IMR-90 (cell line): ENCODE results near the gene CDH3. TPM values are rescaled to one million over a fixed set of nuclear protein-coding genes. Genes with fewer than 3 reads are reported as not detected.

Experiments
- ATAC-seq: fragments of 200-7000 bp; cut with Tn5 transposase; 2 replicates; pipeline ENCODE4 v1.9.1; 2020; ENCODE audit warnings: low read depth, mild to moderate bottlenecking, moderate library complexity
- BruUV-seq: library from RNA; stranded (reverse); fragments of 400-500 nt; replicated peaks from 2 replicates; lab custom pipeline; 2021; lab: Mats Ljungman, UMichigan
- CTCF ChIA-PET: fragments of 300-600 bp; formaldehyde crosslinking; extraction: SDS; loops from one replicate; lab custom pipeline; 2021; ENCODE audit warnings: antibody characterized with exemption; lab: Yijun Ruan, JAX
- POLR2A ChIA-PET: fragments of 300-600 bp; sonication (Branson Sonifier 250); formaldehyde crosslinking; loops from one replicate; lab custom pipeline; 2022; ENCODE audit warnings: antibody characterized with exemption; ENCODE audit not compliant: unreplicated experiment; lab: Charles Lee
- DNase-seq: peaks from one replicate; pipeline ENCODE4 v3.0.0; 2013
- H2AFZ ChIP-seq: replicated peaks from 2 replicates; pipeline ENCODE3; 2013; ENCODE audit warnings: low read length, mild to moderate bottlenecking; ENCODE audit not compliant: poor library complexity
- H2AK5ac ChIP-seq: 2 replicates; pipeline ENCODE4 v1.6.1; 2013; ENCODE audit warnings: low read depth, low read length, inconsistent platforms
- H2AK9ac ChIP-seq: replicated peaks from 2 replicates; pipeline ENCODE3; 2013; ENCODE audit warnings: mild to moderate bottlenecking, low read depth, low read length, moderate library complexity; ENCODE audit not compliant: poor library complexity
- H2BK120ac ChIP-seq: 2 replicates; pipeline ENCODE4 v1.6.1; 2013; ENCODE audit warnings: low read depth, low read length, inconsistent platforms
- H2BK15ac ChIP-seq: 3 replicates; pipeline ENCODE4 v1.6.1; 2013; ENCODE audit warnings: low read depth, low read length, inconsistent platforms
- H2BK20ac ChIP-seq: 2 replicates; pipeline ENCODE4 v1.6.1; 2013; ENCODE audit warnings: low read depth, mild to moderate bottlenecking, inconsistent platforms, low read length, moderate library complexity
- H2BK5ac ChIP-seq: 2 replicates; pipeline ENCODE4 v1.6.1; 2013; ENCODE audit warnings: mild to moderate bottlenecking, low read depth, low read length, inconsistent platforms; ENCODE audit not compliant: poor library complexity, severe bottlenecking
- H3K14ac ChIP-seq: replicated peaks from 2 replicates; pipeline ENCODE4 v1.6.1; 2013; ENCODE audit warnings: low read depth, low read length, inconsistent platforms
- H3K18ac ChIP-seq: 2 replicates; pipeline ENCODE4 v1.6.1; 2013; ENCODE audit warnings: low read depth, low read length, control low read depth
- H3K23ac ChIP-seq: 2 replicates; pipeline ENCODE4 v1.6.1; 2013; ENCODE audit warnings: low read depth, low read length, inconsistent platforms
- H3K27ac ChIP-seq: 2 replicates; pipeline ENCODE4 v1.5.1; 2013; ENCODE audit warnings: mild to moderate bottlenecking, control low read depth, low read length; ENCODE audit not compliant: insufficient read depth
- H3K27me3 ChIP-seq: 2 replicates; pipeline ENCODE4 v1.6.1; 2013; ENCODE audit warnings: low read length; ENCODE audit not compliant: control insufficient read depth, insufficient read depth
- H3K36me3 ChIP-seq: 2 replicates; pipeline ENCODE4 v1.6.1; 2013; ENCODE audit warnings: low read length, mixed read lengths; ENCODE audit not compliant: control insufficient read depth, insufficient read depth
- H3K4ac ChIP-seq: 2 replicates; pipeline ENCODE4 v1.6.1; 2013; ENCODE audit warnings: low read depth, low read length, inconsistent platforms
- H3K4me1 ChIP-seq: 2 replicates; pipeline ENCODE4 v1.6.1; 2013; ENCODE audit warnings: low read length, mixed read lengths; ENCODE audit not compliant: control insufficient read depth, insufficient read depth
- H3K4me2 ChIP-seq: 2 replicates; pipeline ENCODE4 v1.6.1; 2013; ENCODE audit warnings: low read depth, mild to moderate bottlenecking, control low read depth, low read length, moderate library complexity
- H3K4me3 ChIP-seq: 2 replicates; pipeline ENCODE4 v1.5.1; 2013; ENCODE audit warnings: low read depth, mild to moderate bottlenecking, control low read depth, low read length, moderate library complexity; ENCODE audit not compliant: insufficient read depth
- H3K56ac ChIP-seq: 2 replicates; pipeline ENCODE4 v1.6.1; 2013; ENCODE audit warnings: low read length, inconsistent platforms; ENCODE audit not compliant: insufficient read depth; ENCODE audit errors: extremely low read depth
- H3K79me1 ChIP-seq, 2 experiments: 2 replicates each; pipeline ENCODE4 v1.6.1; 2013; ENCODE audit warnings: low read length in 2 of 2, inconsistent platforms in 1 of 2, low read depth in 1 of 2
- H3K9ac ChIP-seq: 2 replicates; pipeline ENCODE4 v1.6.1; 2013; ENCODE audit warnings: low read depth, low read length, control low read depth
- H3K9me1 ChIP-seq: 2 replicates; pipeline ENCODE4 v1.6.1; 2013; ENCODE audit warnings: low read length, inconsistent platforms; ENCODE audit not compliant: insufficient read depth
- H3K9me3 ChIP-seq: 2 replicates; pipeline ENCODE4 v1.6.1; 2013; ENCODE audit warnings: low read length; ENCODE audit not compliant: control insufficient read depth, insufficient read depth
- H4K20me1 ChIP-seq: 2 replicates; pipeline ENCODE4 v1.6.1; 2013; ENCODE audit warnings: low read length, inconsistent platforms; ENCODE audit not compliant: insufficient read depth
- H4K5ac ChIP-seq: 2 replicates; pipeline ENCODE4 v1.6.1; 2013; ENCODE audit warnings: mild to moderate bottlenecking, low read depth, low read length, control low read depth
- H4K8ac ChIP-seq, 2 experiments: 2 replicates each; pipeline ENCODE4 v1.6.1; 2013; ENCODE audit warnings: low read depth in 2 of 2, low read length in 2 of 2, control low read depth in 1 of 2, inconsistent platforms in 1 of 2
- H4K91ac ChIP-seq: 2 replicates; pipeline ENCODE4 v1.6.1; 2013; ENCODE audit warnings: low read depth, low read length, inconsistent platforms; ENCODE audit not compliant: insufficient read depth
- BHLHE40 ChIP-seq: fragments of 150-350 bp; IDR thresholded peaks from 2 replicates; pipeline ENCODE4 v1.6.1; 2016; ENCODE audit warnings: mild to moderate bottlenecking, low read depth, low read length
- CEBPB ChIP-seq: IDR thresholded peaks from 2 replicates; pipeline ENCODE4 v1.6.1; 2012; ENCODE audit warnings: low read depth, low read length, improper control_type of control experiment
- MAFK ChIP-seq: IDR thresholded peaks from 2 replicates; pipeline ENCODE4 v1.6.1; 2012; ENCODE audit warnings: low read depth, low read length, improper control_type of control experiment
- MXI1 ChIP-seq: IDR thresholded peaks from 2 replicates; pipeline ENCODE4 v1.6.1; 2012; ENCODE audit warnings: low read depth, mild to moderate bottlenecking, low read length, moderate library complexity, borderline replicate concordance
- RAD21 ChIP-seq: IDR thresholded peaks from 2 replicates; pipeline ENCODE4 v1.6.1; 2012; ENCODE audit warnings: low read length, improper control_type of control experiment
- USF2 ChIP-seq: fragments of 150-350 bp; IDR thresholded peaks from 2 replicates; pipeline ENCODE4 v1.6.1; 2017; ENCODE audit warnings: mild to moderate bottlenecking, antibody characterized with exemption, low read length, low read depth
- WGBS, 2 experiments: methylation state at CpG; one replicate each; pipeline versions ENCODE4 v1.1.5 to v1.1.7; 2013; ENCODE audit warnings: missing lambda C conversion rate in 2 of 2; ENCODE audit not compliant: insufficient read length in 1 of 2; ENCODE audit errors: extremely low coverage in 2 of 2; 5-methylcytosine and 5-hydroxymethylcytosine counted together
- dilution Hi-C: fragments of 300-500 bp; cut with HindIII; formaldehyde crosslinking; loops from one replicate; pipeline ENCODE4 v1.14.3; 2018; ENCODE audit warnings: low sequenced_read_pairs; ENCODE audit not compliant: unreplicated experiment
- in situ Hi-C: fragments of 300-500 bp; cut with MboI; formaldehyde crosslinking; loops from 3 replicates; pipeline ENCODE4 v1.14.3; 2019; ENCODE audit warnings: low sequenced_read_pairs, inconsistent platforms, mixed read lengths
- intact Hi-C: fragments of 100-400 bp; cut with micrococcal nuclease; formaldehyde crosslinking; loops from 2 replicates; pipeline ENCODE4 v1.10.0; 2022
- polyA plus RNA-seq, 3 experiments: library from polyadenylated mRNA; depleted of rRNA; stranded (reverse); fragments of >200 nt; gene quantifications; 2 replicates each; pipeline ENCODE4 v1.2.3, GENCODE V29; 2012; ENCODE audit warnings: low replicate concordance in 1 of 3
- total RNA-seq: library from RNA; depleted of rRNA; stranded (reverse); fragments of >200 nt; gene quantifications from 2 replicates; pipeline ENCODE4 v1.2.3, GENCODE V29; 2012
- TF ChIP-seq, protein P1 (sequence below): conservative IDR thresholded peaks from 2 replicates; pipeline ENCODE4 v1.5.1; 2012; ENCODE audit warnings: mild to moderate bottlenecking, low read depth, low read length, improper control_type of control experiment

The CDH3 gene
- total and polyA plus RNA-seq, 2 of the 4 experiments (the other 2 are of a cell fraction): not detected

DNA sequence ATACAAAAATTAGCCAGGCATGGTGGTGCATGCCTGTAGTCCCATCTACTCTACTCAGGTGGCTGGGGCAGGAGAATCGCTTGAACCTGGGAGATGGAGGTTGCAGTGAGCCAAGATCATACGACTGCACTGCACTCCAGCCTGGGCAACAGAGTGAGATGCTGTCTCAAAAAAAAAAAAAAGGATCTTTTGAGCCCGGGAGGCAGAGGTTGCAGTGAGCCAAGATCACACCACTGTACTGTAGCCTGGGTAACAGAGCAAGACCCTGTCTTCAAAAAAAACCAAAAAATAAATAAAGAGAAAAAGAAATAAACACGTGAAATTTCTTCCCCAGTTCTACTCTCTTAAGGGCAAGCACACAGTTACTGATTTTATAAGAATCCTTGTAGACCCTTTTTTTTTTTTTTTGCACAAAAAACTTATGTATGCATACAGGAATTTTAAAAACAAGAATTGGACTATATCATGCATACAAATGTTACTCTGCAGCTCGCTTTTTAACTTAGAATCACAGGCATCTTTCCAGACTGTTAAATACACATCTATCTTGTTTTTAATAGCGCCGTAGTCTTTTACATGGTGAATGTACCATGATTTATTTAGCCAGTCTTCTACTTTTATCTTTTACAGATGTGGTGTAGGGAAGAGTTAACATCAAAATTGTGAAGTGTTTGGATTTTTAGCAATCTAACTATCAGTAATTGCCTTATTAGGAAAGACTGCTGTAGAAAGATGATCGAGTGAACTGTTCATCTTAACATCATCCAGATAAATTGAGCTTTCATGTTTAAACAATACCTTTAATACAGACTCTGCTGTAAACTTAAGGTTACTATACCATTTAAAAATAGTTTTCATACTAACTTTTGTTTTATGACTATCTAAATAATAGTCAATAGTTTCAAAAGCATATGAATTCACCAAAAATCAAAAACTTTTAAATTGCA, 14.6 kb downstream of the CDH3 start:
- H3K27me3 ChIP-seq: peaks cover 2% of the 10 kb centered on the region; the same call in 1 of the 2 replicates
- no peaks in the 10 kb centered on the region for H3K79me1 ChIP-seq
- no TSS peak for BruUV-seq
- H3K9me1 ChIP-seq: no peaks in the 10 kb centered on the region
- H2AK5ac ChIP-seq: no peak overlapping the region
- H3K27ac ChIP-seq: no peak overlapping the region
- no peak overlapping the region for H2BK15ac ChIP-seq
- H2BK5ac ChIP-seq: no peak overlapping the region
- CTCF ChIA-PET: interaction anchor here (1.3 kb wide), 1 partner anchor 8 kb away, joined by 6 read pairs; no protein-coding TSS in a partner anchor
- no peak overlapping the region for H4K5ac ChIP-seq
- WGBS, 2 experiments: 20% methylated on average over 1 of the region's 8 CpGs; no CpG with 5 or more reads in 1 of the 2 experiments
- H3K56ac ChIP-seq: no peak overlapping the region
- no peak overlapping the region for H3K4me2 ChIP-seq
- no peak overlapping the region for H2BK20ac ChIP-seq
- H4K91ac ChIP-seq: no peak overlapping the region
- POLR2A ChIA-PET: interaction anchor here (0.5 kb wide), 1 partner anchor 82 kb away, joined by 5 read pairs; no protein-coding TSS in a partner anchor
- peaks cover 4% of the 10 kb centered on the region; the same call in 1 of the 2 replicates for H3K4me1 ChIP-seq
- intact Hi-C loops (no loop called here), in situ Hi-C loops (no loop called here), dilution Hi-C loops (no loop called here)
- no peak overlapping the region for H3K14ac ChIP-seq
- no peak overlapping the region for H3K4me3 ChIP-seq
- no peak overlapping the region for H3K23ac ChIP-seq
- H3K36me3 ChIP-seq: no peaks in the 10 kb centered on the region
- no peaks in the 10 kb centered on the region for H3K9me3 ChIP-seq
- DNase-seq: no peak
- no peak overlapping the region for H2BK120ac ChIP-seq
- no peak overlapping the region for H3K18ac ChIP-seq
- H2AK9ac ChIP-seq: no peak overlapping the region
- no peaks in the 10 kb centered on the region for H4K20me1 ChIP-seq
- H2AFZ ChIP-seq: no peak overlapping the region
- no peak overlapping the region for H4K8ac ChIP-seq
- H3K4ac ChIP-seq: no peak overlapping the region
- peak; percentile 11 for ATAC-seq
- no peak for TF ChIP-seq MXI1
- TF ChIP-seq MAFK: no peak
- TF ChIP-seq USF2: no peak
- TF ChIP-seq BHLHE40: no peak
- TF ChIP-seq RAD21: no peak
- no peak for TF ChIP-seq CEBPB
- TF ChIP-seq, protein P1, sequence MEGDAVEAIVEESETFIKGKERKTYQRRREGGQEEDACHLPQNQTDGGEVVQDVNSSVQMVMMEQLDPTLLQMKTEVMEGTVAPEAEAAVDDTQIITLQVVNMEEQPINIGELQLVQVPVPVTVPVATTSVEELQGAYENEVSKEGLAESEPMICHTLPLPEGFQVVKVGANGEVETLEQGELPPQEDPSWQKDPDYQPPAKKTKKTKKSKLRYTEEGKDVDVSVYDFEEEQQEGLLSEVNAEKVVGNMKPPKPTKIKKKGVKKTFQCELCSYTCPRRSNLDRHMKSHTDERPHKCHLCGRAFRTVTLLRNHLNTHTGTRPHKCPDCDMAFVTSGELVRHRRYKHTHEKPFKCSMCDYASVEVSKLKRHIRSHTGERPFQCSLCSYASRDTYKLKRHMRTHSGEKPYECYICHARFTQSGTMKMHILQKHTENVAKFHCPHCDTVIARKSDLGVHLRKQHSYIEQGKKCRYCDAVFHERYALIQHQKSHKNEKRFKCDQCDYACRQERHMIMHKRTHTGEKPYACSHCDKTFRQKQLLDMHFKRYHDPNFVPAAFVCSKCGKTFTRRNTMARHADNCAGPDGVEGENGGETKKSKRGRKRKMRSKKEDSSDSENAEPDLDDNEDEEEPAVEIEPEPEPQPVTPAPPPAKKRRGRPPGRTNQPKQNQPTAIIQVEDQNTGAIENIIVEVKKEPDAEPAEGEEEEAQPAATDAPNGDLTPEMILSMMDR: no peak
- H3K9ac ChIP-seq: no peak overlapping the region
